Pons (tissue), 1 donor: ENCODE data around the gene KERA.

Experiments used
- DNase-seq: peaks from one replicate; pipeline ENCODE4 v3.0.0-alpha.2; 2016; ENCODE audit warnings: low spot score

The KERA gene

GRCh38 chr12:91009319-91009950 is 48.4 kb downstream of the KERA start:
- DNase-seq = no peak

DNA sequence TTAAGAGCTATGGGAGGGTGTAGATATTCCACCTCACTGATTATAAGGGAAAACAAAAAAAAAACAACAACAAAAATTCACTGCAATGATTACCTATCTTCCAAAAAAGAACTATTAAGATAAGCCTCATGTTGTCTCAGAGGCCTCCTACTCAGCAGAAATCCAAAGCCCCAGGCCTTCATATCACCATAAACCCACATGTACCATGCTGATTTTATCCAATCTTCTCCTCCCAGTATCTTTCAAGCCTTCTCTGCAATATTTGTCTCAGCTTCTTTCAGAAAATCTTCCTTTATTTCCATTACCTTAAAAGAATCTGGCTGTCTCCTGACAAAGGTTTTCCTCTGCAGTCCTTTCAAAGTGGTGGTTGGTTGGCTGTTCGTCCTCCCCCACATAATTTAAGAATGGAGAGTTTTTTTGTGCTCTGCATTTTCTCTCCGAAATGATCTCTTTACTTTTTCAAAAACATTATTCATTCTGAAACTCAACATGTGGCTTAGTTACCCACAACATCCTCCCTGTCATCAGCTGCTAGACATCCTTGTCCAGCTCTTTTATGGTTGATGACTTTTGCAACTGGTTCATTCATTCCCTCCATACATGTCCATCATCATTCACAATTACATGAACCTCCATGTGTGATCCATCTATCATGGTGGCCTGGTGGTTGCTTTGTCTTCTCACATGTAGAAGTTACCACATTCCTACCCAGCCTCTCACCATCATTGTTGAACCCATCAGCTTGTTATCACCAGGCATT is 50.1 kb downstream of the KERA start:
- DNase-seq = no peak

DNA sequence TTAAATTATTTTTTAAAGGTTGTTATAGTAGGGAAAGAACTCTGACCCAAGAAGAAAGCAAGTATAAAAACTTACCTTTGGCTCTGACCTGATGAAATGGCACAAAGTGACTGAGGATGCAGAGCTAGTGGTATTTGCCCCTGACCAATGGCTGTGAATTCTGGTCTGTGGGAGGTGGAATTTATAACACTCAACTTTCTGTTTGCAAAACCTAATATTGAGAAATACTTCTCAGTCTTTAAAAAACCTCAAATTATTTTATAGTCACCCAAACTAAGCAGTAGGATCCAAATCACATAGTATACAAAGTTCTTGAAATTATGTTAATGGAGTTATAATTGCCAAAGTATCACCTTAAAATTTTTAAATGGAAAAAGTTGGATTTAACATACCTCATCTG is 53.0 kb downstream of the KERA start, which contains the start of gene EPYC:
Gene EPYC, minus strand, starts transcription at position 101 of the 400 bp plus-strand sequence. CDS start 2,407 bp downstream, outside the sequence.
- no peak for DNase-seq

DNA sequence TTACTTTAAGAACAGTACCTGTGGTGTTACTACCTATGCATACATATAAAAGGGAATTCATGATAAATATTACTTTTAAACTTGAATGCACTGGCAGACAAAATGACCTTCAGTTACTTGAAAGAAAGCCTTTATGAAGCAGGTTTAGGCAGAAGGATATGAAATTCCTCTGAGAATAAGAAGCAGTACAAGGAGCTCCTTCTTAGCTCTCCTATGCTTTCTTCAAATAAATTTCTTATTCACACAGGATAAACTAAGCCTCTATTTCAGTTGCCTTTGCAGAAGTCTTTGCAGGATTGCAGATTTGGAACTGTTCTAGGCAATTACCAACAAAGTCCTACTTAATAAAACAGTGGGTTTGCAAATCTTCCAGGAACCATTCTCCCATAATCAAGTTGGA is 54.1 kb downstream of the KERA start:
- no peak for DNase-seq

GRCh38 chr12:91001306-91001705 is 56.5 kb downstream of the KERA start:
- no peak for DNase-seq
